Right lobe of liver (tissue), 6 donors: ENCODE measurements around the gene FGF11. TPM values are rescaled to one million over a fixed set of nuclear protein-coding genes. Genes with fewer than 3 reads are reported as not detected.

ENCODE experiments used
- ATAC-seq, 4 donors: fragments of 200-7000 bp; cut with Tn5 transposase; one replicate each; pipeline ENCODE4 v1.9.1; 2020; ENCODE audit warnings: mild to moderate bottlenecking in 4 of 4, moderate library complexity in 4 of 4
- DNase-seq, 3 donors: peaks; one replicate each; pipeline ENCODE4 v3.0.0-alpha.2; 2020
- H3K27ac ChIP-seq, 3 donors: fragments of 200-600 bp; one replicate each; pipeline ENCODE4 v1.8.0; 2022
- H3K27me3 ChIP-seq, 2 donors: fragments of 200-600 bp; one replicate each; pipeline ENCODE4 v1.8.0; 2022
- H3K36me3 ChIP-seq, 4 donors: fragments of 200-600 bp; sonication (generic) in 1 of 4; one replicate each; pipeline versions ENCODE4 v1.5.1 to v1.8.0; 2017 to 2022; ENCODE audit warnings: control low read depth in 1 of 4
- H3K4me1 ChIP-seq, 4 donors: fragments of 200-600 bp; sonication (generic) in 1 of 4; one replicate each; pipeline versions ENCODE4 v1.5.1 to v1.8.0; 2017 to 2022; ENCODE audit warnings: control low read depth in 1 of 4
- H3K4me3 ChIP-seq, 3 donors: fragments of 200-600 bp; one replicate each; pipeline ENCODE4 v1.8.0; 2022
- H3K9me3 ChIP-seq, 4 donors: fragments of 200-600 bp; sonication (generic) in 1 of 4; one replicate each; pipeline versions ENCODE4 v1.5.1 to v1.8.0; 2017 to 2022; ENCODE audit warnings: control low read depth in 1 of 4
- POLR2A ChIP-seq: fragments of 450-650 bp; IDR thresholded peaks from one replicate; pipeline ENCODE4 v1.6.1; 2017; ENCODE audit warnings: antibody characterized with exemption, mild to moderate bottlenecking
- WGBS: methylation state at CpG from one replicate; pipeline ENCODE4 v1.1.6; 2018; ENCODE audit warnings: low coverage, low lambda C conversion rate; ENCODE audit not compliant: insufficient coverage; ENCODE audit errors: missing lambda C conversion rate; 5-methylcytosine and 5-hydroxymethylcytosine counted together
- intact Hi-C, 2 donors: fragments of 100-400 bp; cut with DNase I; formaldehyde crosslinking; loops; one replicate each; pipeline versions ENCODE4 v1.11.2 to v1.14.1; 2022
- total RNA-seq, 6 experiments: library from RNA; depleted of rRNA in 2 of 6; stranded (reverse); fragments of >200 nt in 2 of 6; fragmentation: NEBNext Ultra II Directional in 3 of 6; extraction: Animal tissue kit (Norgen Biotek cat#: 25700) in 3 of 6; gene quantifications; one replicate each; pipeline versions ENCODE4 v1.1.0 to v1.2.4, GENCODE V29; 2016 to 2023
- TF ChIP-seq, protein P1 (sequence below), 4 donors: fragments of 200-600 bp in 3 of 4; fragments of 450-650 bp in 1 of 4; IDR thresholded peaks; one replicate each; pipeline versions ENCODE4 v1.5.1 to v1.8.0; 2016 to 2022; ENCODE audit warnings: antibody characterized with exemption in 4 of 4, mild to moderate bottlenecking in 2 of 4
- donor health status: DM: no; HTN: yes; CAD: no.
- donor health status: DM: no; HTN: no; CAD: no.
- donor health status: DM: no; HTN: no; CAD: no.
- donor health status: DM: no; HTN: yes; CAD: no.
- donor health status: DM: no; HTN: yes; CAD: no.

FGF11 gene
- total RNA-seq, 6 experiments from 2014 or later = 0.37 to 0.84 (median 0.68) TPM; not detected in 1

DNA sequence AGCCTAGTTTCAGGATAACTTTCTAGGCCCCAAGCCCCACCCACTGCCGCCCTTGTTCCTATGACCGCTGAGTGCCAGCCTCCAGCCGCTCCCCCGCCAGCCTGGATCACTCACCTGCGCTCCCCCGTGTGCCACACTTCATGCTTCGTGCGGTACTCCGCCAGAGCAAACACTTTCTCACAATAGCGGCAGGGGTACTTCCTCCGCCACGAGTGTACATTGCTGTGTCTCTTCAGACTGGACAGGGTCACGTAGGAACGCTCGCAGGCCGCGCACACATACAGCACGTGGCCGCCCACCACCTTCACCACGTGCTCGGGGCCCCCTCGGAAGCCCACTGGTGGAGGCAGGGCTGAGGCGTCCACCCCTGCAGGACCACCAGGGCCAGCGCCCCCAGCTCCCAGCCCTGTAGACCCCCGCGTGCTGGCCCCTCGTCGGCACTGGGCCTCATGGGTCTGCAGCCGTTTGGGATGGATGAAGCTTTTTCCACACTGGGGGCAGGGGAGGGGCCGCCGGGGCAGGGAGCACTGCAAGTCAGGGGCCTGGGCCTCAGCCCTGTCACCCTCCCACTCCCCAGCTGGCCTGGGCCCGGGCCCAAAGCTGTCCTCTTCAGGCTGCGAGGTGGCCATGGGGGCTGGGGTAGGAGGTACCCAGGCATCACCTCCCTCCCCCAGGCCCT lies 26.4 kb downstream of the FGF11 start:
- Histone ChIP-seq H3K4me1 (peaks cover 0 to 33% (median 8%) of the 10 kb centered on the region in 4 donors), H3K36me3 (peaks cover 0 to 3% (median 0%) of the 10 kb centered on the region in 4 donors), H3K27ac (no peak overlapping the region), H3K4me3 (no peak overlapping the region), H3K27me3 (no peaks in the 10 kb centered on the region), H3K9me3 (no peaks in the 10 kb centered on the region)
- no peak for TF ChIP-seq POLR2A
- TF ChIP-seq, protein P1, sequence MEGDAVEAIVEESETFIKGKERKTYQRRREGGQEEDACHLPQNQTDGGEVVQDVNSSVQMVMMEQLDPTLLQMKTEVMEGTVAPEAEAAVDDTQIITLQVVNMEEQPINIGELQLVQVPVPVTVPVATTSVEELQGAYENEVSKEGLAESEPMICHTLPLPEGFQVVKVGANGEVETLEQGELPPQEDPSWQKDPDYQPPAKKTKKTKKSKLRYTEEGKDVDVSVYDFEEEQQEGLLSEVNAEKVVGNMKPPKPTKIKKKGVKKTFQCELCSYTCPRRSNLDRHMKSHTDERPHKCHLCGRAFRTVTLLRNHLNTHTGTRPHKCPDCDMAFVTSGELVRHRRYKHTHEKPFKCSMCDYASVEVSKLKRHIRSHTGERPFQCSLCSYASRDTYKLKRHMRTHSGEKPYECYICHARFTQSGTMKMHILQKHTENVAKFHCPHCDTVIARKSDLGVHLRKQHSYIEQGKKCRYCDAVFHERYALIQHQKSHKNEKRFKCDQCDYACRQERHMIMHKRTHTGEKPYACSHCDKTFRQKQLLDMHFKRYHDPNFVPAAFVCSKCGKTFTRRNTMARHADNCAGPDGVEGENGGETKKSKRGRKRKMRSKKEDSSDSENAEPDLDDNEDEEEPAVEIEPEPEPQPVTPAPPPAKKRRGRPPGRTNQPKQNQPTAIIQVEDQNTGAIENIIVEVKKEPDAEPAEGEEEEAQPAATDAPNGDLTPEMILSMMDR (IDR thresholded peaks at IDR 0.05) = no peak
- intact Hi-C loops = no loop called here
- DNase-seq (no peak), ATAC-seq (peak in 1 of 4 donors; percentile 8)
- WGBS = 93% methylated on average over 17 of the region's 33 CpGs

DNA sequence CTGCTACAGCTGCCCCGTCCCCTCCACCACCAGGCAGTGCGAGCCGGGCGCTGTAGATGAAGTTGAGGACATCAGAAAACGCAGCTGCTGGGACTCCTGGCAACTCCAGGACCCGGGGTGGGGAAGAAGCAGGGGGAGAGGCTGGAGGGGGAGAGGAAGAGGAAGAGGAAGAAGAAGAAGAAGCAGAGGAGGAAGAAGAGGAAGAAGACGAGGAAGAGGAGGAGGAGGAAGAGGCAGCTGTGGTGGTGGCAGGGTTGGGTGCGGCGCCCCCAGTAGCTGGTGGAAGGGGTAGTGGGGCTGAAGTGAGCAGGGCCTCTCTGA lies 27.0 kb downstream of the FGF11 start:
- ATAC-seq = no peak
- TF ChIP-seq, protein P1 (IDR thresholded peaks at IDR 0.05) = no peak
- TF ChIP-seq POLR2A = no peak
- Histone ChIP-seq H3K27ac (peak overlapping the region in 2 of 3 donors; percentile 13 to 33), H3K36me3 (peaks cover 0 to 3% (median 0%) of the 10 kb centered on the region in 4 donors), H3K27me3 (no peaks in the 10 kb centered on the region), H3K4me3 (no peak overlapping the region), H3K9me3 (no peaks in the 10 kb centered on the region), H3K4me1 (peaks cover 0 to 37% (median 9%) of the 10 kb centered on the region in 4 donors)
- WGBS = 73% methylated on average over 8 of the region's 9 CpGs
- no peak for DNase-seq
- intact Hi-C loops = no loop called here

DNA sequence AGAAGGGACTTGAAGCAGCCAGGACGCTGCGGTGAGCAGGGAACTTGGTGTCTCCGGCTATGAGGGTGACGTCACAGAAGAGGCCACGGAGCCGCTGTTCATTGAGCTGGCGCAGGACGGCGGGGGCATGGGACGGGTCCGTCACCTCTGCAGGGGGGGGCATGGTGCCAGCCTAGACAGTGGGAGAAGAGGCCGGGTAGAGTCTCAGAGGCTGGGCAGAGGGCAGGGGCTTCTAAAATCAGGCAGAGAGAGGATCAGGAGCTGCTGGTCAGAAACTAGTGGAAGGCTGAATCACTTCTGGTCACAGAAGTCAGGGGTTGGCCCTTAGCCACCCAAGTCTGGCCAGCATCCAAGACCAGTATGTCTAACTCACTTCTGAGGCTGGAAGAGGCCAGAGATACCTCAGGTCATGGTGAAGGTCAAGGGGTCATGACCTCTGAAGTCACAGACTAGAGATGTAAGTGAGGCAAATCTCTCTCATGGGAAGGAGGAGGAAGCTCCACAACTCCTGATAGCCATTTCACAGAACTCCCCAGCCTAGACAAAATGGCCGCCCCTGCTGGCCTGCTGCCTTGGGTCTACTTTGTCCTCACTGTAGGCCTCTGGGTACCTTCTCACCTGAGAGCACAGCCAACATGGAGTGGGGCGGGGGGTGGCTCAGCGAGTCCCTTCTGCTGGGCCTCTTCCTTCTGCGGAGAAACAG lies 27.5 kb downstream of the FGF11 start:
- intact Hi-C loops = no loop called here
- TF ChIP-seq, protein P1 (IDR thresholded peaks at IDR 0.05) = no peak
- no peak for TF ChIP-seq POLR2A
- Histone ChIP-seq H3K4me3 (no peak overlapping the region), H3K9me3 (no peaks in the 10 kb centered on the region), H3K27ac (peak overlapping the region in 2 of 3 donors; percentile 33 to 43), H3K36me3 (peaks cover 0 to 3% (median 0%) of the 10 kb centered on the region in 4 donors), H3K27me3 (no peaks in the 10 kb centered on the region), H3K4me1 (peaks cover 0 to 37% (median 9%) of the 10 kb centered on the region in 4 donors)
- WGBS = 20% methylated on average over 2 of the region's 16 CpGs
- ATAC-seq (peak; percentile 51 to 58 (median 56)), DNase-seq (peak in 2 of 3 donors; percentile 78)

DNA sequence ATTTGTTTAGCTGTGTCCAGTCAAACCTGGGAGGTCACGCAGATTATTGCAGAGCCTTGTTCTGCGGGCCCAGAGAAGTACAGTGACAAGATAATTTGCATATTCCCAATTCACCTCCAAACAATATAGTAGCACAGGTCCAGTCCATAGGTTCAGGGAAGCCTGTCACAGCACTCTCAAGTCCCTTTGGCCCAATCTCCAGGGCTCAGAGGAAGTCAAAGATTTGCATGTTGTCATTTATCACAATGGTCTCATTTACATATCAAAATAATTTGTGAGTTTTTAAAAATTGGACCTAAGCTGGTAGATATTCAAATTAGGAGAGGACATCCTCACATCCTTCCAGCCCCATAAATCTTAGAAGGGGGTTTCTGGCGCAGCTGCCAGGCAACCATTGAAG lies 28.2 kb downstream of the FGF11 start:
- no peak for DNase-seq
- 100% methylated on average over 1 of the region's 3 CpGs for WGBS
- intact Hi-C loops = no loop called here
- Histone ChIP-seq H3K9me3 (no peaks in the 10 kb centered on the region), H3K4me1 (peaks cover 0 to 37% (median 9%) of the 10 kb centered on the region in 4 donors), H3K27me3 (no peaks in the 10 kb centered on the region), H3K36me3 (peaks cover 0 to 3% (median 0%) of the 10 kb centered on the region in 4 donors), H3K27ac (peak overlapping the region in 2 of 3 donors; percentile 33 to 43), H3K4me3 (no peak overlapping the region)
- TF ChIP-seq, protein P1 (IDR thresholded peaks at IDR 0.05) = no peak
- TF ChIP-seq POLR2A = no peak
- ATAC-seq = no peak
